Kidney glomerular epithelial cell (primary cell): ENCODE measurements around the gene ZNF335.
"Not testable (repeated sequence)": the region's sequence is repeated elsewhere in the genome, so short reads cannot be mapped to it uniquely, and the experiment has no call there.

Source experiments
- DNase-seq: peaks from one replicate; lab custom pipeline; 2025; lab: John Stamatoyannopoulos, UW

ZNF335 gene

DNA sequence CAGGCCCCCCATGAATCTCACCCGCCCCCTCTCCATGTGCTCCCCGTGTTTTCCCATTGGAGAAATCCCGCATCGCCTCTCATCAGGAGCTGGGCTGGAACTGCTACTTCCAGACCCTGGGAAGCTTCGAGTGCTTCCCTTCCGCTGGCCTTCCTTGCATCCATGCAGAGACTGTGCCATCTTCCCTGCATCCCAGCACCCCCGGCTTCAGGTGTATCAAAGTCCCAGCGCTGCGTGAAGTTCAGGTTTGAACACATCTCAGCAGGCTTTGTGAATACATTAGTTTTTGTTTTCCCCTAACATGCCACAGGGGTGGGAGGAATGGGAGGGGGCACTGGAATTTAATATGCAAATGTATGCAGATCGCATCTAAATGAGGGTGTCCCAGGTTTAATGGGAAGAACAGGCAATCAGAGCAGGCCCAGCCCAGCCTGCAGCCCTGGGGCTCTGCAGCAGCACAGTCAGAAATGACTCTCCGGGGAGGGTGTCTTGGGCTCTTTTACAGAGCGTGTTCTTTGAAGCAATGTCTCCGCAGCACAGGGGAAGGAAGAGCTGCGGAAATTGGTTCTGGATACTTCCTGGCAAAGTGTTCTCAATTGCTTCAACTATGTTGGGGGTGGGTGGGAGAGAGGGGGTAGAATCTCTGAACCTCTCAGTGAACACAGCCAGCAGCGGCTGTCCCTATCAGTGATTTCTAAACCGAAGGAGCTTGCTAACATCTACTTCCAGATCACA is 28.4 kb upstream of the ZNF335 start:
- no peak for DNase-seq

DNA sequence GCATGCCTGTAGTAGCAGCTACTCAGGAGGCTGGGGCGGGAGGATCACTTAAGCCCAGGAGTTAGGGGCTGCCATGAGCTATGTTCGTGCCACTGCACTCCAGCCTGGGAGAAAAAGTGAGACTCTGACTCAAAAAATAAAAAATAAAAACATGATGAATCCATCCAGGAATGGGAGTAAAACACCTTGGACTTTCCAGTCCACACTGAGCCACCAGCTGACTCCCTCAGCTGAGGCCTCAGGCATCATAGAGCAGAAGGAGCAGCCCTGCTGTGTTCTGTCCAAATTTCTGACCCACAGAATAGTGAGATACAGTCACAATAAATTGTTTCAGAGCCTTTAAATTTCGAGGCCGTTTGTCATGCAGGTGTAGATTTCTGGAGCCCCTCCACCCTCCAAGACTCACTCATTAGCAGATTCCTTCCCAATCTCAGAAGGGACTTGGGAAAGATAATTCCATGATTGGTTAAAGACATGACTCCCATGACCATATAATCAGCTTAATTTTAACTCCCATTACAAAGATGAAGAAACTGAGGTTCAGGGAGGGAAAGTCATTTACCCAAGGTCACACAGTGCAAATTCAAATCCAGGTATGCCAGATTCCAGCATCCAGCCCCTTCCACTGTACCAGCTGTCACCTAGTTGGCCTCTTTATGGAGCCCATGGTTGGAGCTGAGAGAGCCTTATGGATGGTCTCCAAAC is 27.7 kb upstream of the ZNF335 start:
- DNase-seq, result no peak

DNA sequence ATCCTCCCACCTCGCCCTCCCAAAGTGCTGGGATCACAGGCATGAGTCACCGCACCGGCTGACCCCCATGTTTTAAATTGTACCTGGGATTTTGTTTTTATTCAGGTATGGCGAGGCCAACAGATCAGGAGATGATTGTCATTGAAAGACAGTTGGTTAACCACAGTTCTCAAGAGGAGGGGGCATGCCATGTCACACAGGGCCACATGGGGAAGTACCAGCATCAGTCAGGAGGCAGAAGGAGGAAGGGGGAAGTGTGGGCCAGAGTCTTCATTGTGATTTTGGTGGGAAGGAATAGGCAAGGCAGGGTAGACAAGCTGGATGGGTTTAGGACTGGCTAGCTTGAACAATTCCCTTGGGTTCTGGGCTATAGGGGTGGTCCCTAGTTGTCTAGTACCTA is 26.8 kb upstream of the ZNF335 start:
- no peak for DNase-seq

DNA sequence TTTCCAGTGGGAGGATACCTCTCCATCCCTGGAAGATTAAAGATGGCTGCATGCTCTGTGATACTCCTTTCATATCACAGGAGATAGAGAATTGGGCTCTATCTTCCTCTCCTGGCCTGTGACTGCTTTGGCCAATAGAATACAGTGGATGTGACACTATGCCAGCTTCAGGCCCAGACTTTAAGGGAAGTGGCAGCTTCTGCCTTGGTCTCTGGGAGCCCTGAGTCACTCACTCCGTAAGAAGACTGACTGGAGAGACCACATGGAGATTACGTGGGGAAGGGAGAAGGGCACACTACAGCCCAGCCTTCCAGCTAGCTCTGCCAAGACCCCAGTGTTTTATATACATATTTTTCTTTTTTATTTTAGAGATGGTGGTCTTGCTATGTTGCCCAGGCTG is 26.3 kb upstream of the ZNF335 start:
- DNase-seq, result no peak

DNA sequence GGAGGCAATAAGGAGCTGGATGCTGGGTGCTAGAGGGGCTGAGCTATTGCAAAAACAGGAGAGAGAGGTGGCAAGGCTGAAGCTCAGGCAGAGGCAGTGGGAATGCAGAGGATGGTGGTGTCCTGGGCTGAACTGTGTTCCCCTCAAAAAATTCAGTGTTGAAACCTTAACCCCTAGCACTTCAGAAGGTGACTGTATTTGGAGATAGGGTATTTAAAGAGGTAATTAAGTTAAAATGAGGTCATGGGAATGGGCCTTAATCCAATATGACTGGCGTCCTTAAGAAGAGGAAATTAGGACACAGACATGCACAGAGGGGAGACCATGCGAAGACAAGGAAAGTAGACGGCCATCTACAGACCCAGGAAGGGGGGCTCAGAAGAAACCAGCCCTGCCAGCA is 25.2 kb upstream of the ZNF335 start:
- no peak for DNase-seq

DNA sequence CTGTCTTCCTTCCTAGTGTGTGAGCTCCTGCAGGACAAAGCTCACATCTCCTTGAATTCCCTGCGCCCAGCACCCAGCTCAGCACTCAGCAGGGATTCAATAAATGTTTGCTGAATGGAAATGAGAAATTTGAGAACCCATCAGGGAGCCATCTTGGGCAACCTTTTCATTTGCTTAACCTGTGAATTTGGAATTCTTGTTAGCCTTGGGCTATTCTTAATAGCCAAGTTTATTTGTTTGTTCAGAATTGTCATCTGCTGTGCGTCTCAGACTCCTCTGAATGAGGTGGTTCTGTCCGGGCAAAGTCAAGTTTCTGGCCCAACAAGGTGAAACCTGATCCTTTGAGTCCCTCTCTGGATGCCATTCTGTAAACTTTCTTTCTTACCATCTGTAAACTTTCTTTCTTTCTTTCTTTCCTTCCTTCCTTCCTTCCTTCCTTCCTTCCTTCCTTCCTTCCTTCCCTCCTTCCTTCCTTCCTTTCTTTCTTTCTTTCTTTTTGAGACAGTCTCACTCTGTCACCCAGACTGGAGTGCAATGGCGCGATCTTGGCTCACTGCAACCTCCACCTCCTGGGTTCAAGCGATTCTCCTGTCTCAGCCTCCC is 23.6 kb upstream of the ZNF335 start:
- not testable (repeated sequence) for DNase-seq

DNA sequence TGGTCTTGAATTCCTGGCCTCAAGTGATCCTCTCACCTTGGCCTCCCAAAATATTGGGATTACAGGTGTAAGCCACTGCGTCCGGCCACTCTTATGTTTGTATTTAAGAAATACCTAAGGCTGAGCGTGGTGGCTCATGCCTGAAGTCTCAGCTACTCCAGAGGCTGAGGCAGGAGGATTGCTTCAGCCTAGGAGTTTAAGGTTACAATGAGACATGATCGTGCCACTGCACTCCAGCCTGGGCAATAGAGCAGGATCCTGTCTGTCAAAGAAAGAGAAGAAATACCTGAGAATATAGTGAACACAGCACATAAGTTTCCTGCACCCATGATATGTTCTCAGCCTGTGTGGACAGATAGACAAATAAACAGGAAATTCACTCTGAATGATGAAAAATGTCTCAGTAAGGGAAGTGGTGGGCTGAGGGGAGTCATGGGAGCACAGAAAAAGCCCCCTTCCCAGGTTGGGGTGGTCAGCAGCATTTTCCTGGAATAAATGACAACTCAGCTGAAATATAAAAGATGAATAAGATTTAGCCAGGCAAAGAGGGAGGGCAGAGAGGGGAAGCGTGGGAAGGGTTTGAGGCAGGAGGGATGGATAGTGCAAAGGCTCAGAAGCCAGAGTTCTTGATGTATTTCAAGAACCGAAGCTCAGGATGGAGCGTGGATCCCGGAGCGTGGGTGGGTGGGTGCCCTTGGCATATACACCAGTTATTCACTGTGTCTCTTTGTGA is 22.9 kb upstream of the ZNF335 start:
- DNase-seq, result no peak

DNA sequence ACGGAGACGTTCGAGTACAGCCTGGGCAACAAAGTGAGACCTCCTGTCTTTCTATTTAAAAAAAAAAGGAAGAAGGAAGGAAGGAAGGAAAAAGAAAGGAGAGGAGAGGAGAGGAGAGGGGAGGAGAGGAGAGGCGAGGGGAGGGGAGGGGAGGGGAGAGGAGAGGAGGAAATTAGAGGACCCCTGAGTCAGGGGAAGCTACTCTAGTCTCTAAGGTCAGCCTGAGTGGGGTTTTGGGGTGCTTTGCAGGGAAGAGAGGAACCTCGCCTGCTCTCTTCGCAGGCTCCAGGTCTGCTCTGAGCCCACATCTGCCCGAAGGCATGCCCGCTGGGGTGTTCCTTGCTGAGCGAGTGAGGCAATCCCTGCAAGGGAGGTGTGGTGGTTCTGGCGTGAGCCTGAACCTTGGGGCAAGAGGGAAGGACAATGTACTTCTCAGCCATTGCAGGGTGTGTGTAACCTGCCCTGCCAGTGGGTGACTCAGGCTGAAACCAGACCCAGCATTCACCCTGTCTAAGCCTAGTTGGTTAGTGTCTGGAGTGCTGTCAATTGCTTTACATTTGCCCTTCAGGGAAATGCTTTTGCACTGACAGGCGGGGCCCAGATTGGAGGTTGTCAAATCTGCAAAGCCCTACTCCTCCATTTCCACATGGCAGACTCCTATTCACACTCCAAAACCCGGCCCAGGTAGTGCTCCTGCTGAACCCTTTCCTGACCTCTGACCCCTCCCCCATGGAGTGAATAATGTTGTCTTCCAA is 21.4 kb upstream of the ZNF335 start:
- peak; percentile 23 for DNase-seq

DNA sequence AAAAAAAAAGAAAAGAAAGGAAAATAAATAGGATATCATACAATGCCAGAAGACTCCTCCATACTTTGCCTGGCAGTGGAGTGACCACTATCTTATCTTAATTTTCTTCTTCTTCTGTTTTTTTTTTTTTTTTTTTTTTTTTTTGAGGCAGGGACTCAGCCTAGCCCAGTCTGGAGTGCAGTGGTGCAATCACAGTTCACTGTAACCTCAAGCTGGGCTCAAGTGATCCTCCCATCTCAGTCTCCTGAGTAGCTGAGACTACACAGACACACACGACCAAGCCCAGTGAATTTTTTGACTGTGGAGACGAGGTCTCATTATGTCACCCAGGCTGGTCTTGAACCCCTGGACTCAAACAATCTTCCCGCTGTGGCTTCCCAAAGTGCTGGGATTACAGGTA is 19.6 kb upstream of the ZNF335 start:
- DNase-seq, result no peak

DNA sequence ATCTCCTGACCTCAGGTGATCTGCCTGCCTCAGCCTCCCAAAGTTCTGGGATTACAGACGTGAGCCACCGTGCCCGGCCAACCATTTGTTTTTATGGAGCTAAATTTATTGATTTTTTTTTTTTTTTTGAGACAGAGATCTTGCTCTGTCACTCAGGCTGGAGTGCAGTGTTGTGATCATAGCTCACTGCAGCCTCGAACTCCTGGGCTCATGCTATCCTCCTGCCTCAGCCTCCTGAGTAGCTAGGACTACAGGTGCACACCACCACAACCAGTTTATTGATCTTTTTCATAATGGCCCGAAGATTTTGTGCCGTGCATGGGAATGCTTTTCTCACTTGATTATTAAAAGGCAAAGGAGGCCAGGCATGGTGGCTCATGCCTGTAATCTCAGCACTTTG is 16.8 kb upstream of the ZNF335 start:
- not testable (repeated sequence) for DNase-seq

DNA sequence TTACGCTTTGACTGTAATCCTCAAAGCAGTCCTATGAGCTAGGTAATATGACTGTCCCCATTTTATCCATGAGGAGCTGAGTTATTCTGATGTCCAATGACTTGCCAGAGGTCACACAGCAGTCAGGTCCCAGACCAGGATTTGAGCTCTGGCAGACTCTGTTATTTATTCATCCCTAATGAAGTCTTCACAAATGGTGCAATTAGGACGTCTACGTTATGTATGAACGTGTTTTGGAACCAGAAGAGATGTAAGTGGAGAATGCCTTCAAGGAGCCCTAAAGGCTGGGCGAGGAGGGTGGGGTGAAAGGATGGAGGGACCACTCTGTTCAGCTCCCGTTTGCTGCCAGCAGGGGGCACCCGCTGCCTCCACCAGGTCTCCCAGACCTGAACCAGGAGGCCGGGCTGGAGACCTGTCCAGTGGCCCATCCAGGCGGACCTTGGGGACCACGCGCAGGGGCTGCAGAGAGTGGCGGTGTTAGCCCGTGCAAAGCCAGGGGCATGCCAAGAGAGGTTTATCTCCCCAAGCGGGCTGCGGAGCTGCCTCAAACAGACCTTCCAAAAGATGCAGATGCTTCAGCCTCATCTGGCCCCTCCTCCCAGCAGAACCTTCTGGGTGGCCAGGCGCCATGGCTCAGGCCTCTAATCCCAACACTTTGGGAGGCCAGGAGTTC is 15.2 kb upstream of the ZNF335 start:
- DNase-seq, result peak; percentile 37

DNA sequence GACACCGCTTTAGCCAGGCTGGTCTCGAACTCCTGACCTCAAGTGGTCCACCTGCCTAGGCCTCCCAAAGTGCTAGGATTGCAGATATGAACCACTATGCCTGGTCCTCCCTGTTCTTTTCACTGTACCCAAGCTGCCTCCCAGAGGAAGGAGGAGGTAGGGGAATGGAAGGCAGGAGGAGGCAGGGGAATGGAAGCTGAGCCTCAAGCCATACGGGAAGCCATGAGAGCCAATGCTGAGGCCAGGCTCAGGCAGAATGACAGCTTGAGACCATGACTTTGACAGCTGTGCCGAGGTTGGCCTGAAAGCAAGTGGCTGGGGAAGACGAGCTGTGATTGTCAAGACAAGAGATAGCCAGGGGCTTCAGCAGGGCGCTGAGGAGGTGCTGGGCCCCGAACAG is 13.6 kb upstream of the ZNF335 start:
- DNase-seq, result no peak

DNA sequence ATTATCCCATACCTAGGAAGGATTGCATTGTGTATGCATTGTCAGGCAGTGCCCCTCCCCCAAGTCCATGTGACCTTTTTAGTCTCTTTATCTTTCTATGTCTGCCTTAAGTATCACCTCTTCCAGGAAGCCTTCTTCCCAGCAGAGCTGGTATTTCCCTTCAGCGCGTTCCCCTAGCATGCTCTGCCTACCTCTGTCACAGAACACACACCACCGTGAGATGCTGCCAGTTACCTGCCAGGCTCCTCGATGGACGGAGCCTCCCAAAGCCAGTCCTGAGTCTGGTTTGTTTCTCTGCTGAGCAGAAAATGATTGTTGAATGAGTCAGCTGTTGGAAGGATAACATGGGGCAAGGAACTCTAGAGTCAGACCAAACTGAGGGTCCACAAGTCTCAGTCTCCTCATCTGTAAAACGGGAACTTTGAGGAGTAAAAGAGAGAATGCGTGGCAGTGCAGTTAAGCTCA is 11.3 kb upstream of the ZNF335 start:
- DNase-seq, result no peak

DNA sequence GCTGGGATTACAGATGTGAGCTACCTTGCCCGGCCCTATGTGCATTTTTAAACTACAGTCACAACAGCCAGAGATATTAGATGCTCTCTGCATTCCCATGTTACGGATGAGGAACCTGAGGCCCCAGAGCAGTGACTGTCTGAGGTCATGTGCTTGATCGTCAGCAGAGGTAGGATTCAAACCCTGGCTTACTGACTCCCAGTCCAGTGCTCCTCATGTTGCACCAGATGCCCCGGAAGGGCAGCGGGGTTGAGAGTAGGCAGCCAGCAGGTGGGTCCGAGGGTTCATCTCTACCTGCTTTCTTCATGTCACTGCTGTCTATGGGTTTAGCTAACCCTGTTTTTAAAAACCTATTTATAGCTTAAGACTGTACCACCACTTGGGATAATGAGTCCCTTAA is 9.3 kb upstream of the ZNF335 start:
- DNase-seq, result no peak

DNA sequence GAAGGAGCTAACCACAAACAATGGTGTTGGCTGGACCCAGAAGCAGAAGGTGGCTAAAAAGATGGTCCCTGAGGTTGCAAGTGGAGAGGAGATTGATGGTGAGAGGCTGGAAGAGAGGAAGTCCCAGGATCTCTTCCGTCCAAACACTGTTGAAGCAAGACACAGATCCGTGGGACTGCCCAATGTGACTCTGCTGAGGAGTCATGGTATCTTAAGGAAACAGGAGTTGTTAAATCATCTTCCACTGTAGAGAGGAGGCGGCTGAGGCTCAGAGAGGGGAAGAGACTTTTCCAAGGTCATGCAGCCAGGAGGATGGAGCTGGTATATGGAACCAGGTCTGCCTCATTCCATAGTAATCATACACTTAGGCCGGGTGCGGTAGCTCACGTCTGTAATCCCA is 4.1 kb upstream of the ZNF335 start:
- DNase-seq, result no peak

DNA sequence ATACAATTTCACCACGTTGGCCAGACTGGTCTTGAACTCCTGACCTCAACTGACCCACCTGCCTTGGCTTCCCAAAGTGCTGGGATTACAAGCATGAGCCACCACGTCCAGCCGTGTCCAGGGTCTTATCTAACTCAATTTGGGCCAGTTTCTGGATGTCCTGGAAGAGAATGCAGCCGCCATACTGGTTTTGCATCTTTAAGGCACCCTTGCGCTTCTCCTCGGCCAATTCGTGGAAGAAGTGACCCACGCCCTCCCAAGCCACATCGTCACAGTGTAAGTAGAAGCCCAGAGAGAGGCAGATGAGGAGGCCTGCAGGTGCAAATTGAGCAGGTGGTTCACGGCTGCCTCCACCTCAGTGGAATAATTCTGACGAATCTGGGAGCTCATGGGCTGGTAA is 3.7 kb upstream of the ZNF335 start:
- no peak for DNase-seq

DNA sequence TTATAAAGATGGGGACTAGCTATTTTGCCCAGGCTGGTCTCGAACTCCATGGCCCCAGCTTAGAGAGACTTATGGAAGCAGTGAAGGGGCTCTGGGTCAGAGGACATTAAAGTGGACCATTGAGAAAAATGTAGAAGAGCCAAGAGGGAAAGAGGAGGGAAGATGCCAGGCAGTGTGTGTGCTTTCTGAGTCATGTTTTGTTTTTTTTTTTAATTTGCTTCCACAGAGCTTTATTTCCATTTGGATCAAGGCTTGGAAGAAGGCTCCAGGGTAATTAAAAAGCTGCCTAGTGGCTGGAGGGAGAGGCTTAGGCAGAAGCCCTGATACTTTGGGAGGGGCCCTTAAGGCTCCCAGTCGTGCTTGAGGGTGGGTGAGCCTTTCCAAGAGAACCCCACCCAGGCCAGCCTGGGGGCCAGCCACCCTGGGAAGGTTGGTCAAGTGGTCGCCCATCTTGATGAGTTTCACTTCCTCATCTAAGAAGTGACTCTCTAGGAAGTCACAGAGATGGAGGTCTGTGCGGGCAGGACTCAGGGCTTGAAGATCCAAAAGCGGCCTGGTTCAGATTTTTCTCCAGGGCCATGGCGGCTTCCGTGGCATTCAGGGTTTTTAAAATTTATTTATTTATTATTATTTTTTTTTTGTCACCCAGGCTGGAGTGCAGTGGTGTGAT is 3.0 kb upstream of the ZNF335 start:
- DNase-seq, result no peak

DNA sequence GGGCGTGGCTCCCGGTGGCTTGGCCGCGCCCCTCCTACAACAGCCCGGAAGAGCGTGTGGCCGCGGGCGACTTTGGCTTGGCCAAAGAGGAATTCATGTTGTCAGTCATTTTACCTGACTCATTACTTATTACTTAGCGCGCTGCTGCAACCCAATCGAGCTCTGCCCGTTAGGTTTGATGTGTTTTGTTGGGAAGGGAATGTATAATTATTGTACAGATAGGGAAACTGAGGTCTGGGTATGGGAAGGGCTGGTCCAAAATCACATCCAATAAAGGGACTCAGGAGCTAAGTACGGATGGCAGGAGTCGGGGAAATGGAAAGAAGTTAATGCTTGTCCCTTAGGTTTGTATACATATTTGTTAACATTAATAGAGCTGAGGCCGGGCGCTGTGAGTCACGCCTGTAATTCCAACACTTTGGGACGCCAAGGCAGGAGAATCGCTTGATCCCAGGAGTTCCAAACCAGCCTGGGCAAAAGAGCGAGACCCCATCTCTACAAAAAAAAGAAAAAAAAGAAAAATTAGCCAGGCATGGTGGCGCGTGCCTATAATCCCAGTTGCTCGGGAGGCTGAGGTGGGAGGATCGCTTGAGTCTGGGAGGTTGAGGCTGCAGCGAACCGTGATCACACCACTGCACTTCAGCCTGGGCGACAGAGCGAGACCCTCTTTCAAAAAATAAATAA is 639 bp upstream of the ZNF335 start:
- DNase-seq, result peak; percentile 95

DNA sequence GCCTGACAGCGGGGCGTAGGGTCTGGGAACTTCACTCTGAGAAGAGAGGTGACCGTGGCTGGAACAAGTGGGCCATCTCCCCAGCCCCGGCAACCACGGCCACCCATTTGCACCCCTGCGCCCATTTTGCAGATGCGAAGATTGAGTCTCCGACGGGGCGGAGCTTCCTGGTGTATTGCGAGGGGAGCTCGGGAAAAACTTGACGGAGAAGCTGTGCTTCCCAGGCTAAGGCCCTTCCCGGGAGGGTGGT is 653 bp downstream of the ZNF335 start:
- DNase-seq, result no peak

DNA sequence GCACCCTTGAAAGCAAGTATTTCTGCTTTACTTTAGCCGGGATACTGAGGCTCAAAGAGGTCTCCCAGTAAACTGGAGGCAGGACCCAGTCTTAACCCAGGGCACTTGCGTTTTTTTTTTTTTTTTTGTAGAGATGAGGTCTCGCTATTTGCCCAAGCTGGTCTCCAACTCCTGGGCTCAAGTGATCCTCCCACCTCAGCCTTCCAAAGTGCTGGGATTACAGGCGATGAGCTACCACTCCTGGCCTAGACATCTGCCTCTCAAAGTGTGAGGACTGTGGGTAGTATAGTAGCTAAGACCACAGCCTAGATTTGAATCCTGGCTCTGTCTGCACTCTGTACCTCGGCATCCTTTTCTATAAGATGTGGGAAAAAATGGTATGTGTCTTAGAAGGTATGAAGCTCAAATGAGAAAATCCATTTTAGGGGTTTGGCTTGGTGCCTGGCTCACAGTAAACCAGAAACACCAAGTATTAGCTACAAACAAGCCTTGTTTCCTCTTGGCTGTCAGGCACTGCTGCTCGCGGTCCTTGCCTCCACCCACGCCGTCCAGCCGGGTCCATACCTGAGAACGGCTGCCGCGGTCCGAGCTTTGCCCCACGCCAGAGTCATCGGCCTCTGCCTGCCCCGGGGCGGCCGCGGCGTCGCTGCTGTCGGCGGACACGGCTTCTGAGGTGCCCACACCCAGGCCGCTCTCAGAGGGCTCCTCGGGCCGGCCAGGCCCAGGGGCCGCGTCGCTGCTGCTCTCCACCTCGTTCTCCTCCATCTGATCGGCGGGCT is 1.2 kb downstream of the ZNF335 start:
- DNase-seq, result no peak
